WTC11 (cell line): Measurements from ENCODE around the gene CTXN3. TPM values are rescaled to one million over a fixed set of nuclear protein-coding genes. Genes with fewer than 3 reads are reported as not detected.

Experiments used
- ATAC-seq: fragments of 200-7000 bp; cut with Tn5 transposase; 2 replicates; pipeline ENCODE4 v1.10.0; 2021; ENCODE audit warnings: mild to moderate bottlenecking, moderate library complexity
- CTCF ChIA-PET: fragments of 300-600 bp; sonication (Branson Sonifier 250); formaldehyde crosslinking; loops from one replicate; lab custom pipeline; 2021; ENCODE audit warnings: antibody characterized with exemption; lab: Charles Lee
- POLR2A ChIA-PET: fragments of 350-600 bp; sonication (Branson Sonifier 250); formaldehyde crosslinking; loops from one replicate; lab custom pipeline; 2021; ENCODE audit warnings: antibody characterized with exemption; lab: Charles Lee
- DNase-seq: peaks from one replicate; pipeline ENCODE4 v3.0.0; 2021; ENCODE audit warnings: low spot score
- H3K27ac Mint-ChIP-seq: 2 replicates; pipeline ENCODE4 v1.8.0; 2021; ENCODE audit warnings: mixed read lengths
- H3K27me3 Mint-ChIP-seq: 2 replicates; pipeline ENCODE4 v1.8.0; 2021; ENCODE audit warnings: low read depth, mild to moderate bottlenecking, moderate library complexity, mixed read lengths
- H3K36me3 Mint-ChIP-seq: 2 replicates; pipeline ENCODE4 v1.8.0; 2021; ENCODE audit warnings: mixed read lengths
- H3K4me1 Mint-ChIP-seq: 2 replicates; pipeline ENCODE4 v1.8.0; 2022; ENCODE audit warnings: mixed read lengths
- H3K4me3 Mint-ChIP-seq: 2 replicates; pipeline ENCODE4 v1.8.0; 2021; ENCODE audit warnings: mild to moderate bottlenecking, moderate library complexity, mixed read lengths
- H3K9me3 Mint-ChIP-seq: 2 replicates; pipeline ENCODE4 v1.8.0; 2021; ENCODE audit warnings: mixed read lengths
- CBFB ChIP-seq: sonication (generic); formaldehyde crosslinking; IDR thresholded peaks from 2 replicates; pipeline ENCODE4 v1.8.1; 2022; ENCODE audit warnings: mild to moderate bottlenecking, low read depth, missing genetic modification reagents
- CREM ChIP-seq: sonication (generic); formaldehyde crosslinking; IDR thresholded peaks from 2 replicates; pipeline ENCODE4 v1.8.1; 2022; ENCODE audit warnings: mild to moderate bottlenecking, missing genetic modification reagents, moderate library complexity
- ELF4 ChIP-seq: sonication (generic); formaldehyde crosslinking; IDR thresholded peaks from 2 replicates; pipeline ENCODE4 v1.8.1; 2022; ENCODE audit warnings: low read depth, mild to moderate bottlenecking, moderate library complexity, missing genetic modification reagents
- GABPB1 ChIP-seq: sonication (generic); formaldehyde crosslinking; IDR thresholded peaks from 2 replicates; pipeline ENCODE4 v1.8.1; 2023; ENCODE audit warnings: mild to moderate bottlenecking, missing genetic modification reagents
- GTF2I ChIP-seq: fragments of 250-450 bp; sonication (Bioruptor Pico); conservative IDR thresholded peaks from 2 replicates; pipeline ENCODE4 v1.4.0; 2021; ENCODE audit warnings: mild to moderate bottlenecking
- JAZF1 ChIP-seq: fragments of 250-450 bp; sonication (Bioruptor Pico); IDR thresholded peaks from 2 replicates; pipeline ENCODE4 v1.9.0; 2021; ENCODE audit warnings: moderate library complexity, mild to moderate bottlenecking, inconsistent platforms
- MXD4 ChIP-seq: fragments of 250-450 bp; sonication (Bioruptor Pico); IDR thresholded peaks from 2 replicates; pipeline ENCODE4 v1.8.0; 2021; ENCODE audit warnings: mild to moderate bottlenecking, moderate library complexity, borderline replicate concordance
- MYBL2 ChIP-seq: sonication (generic); formaldehyde crosslinking; IDR thresholded peaks from 2 replicates; pipeline ENCODE4 v1.8.1; 2023; ENCODE audit warnings: mild to moderate bottlenecking, moderate library complexity, missing genetic modification reagents
- NR1H2 ChIP-seq: sonication (generic); formaldehyde crosslinking; IDR thresholded peaks from 2 replicates; pipeline ENCODE4 v1.9.0; 2021; ENCODE audit warnings: mild to moderate bottlenecking, moderate library complexity, missing genetic modification reagents
- ZBTB21 ChIP-seq: sonication (generic); formaldehyde crosslinking; IDR thresholded peaks from 2 replicates; pipeline ENCODE4 v1.8.1; 2023; ENCODE audit warnings: mild to moderate bottlenecking, missing genetic modification reagents, borderline replicate concordance
- ZNF219 ChIP-seq: sonication (generic); formaldehyde crosslinking; IDR thresholded peaks from 2 replicates; pipeline ENCODE4 v1.8.0; 2023; ENCODE audit warnings: missing genetic modification reagents, mild to moderate bottlenecking, borderline replicate concordance
- total RNA-seq: library from RNA; stranded (reverse); gene quantifications from 3 replicates; pipeline ENCODE4 v1.2.3, GENCODE V29; 2021
- TF ChIP-seq, protein P1 (sequence below): fragments of 200-600 bp; IDR thresholded peaks from 2 replicates; pipeline ENCODE4 v1.8.0; 2022; ENCODE audit warnings: antibody characterized with exemption
- TF ChIP-seq, protein P2 (sequence below): fragments of 250-450 bp; sonication (Bioruptor Pico); IDR thresholded peaks from 2 replicates; pipeline ENCODE4 v1.9.0; 2021; ENCODE audit warnings: moderate library complexity, mild to moderate bottlenecking, inconsistent platforms, borderline replicate concordance
- TF ChIP-seq, protein P3 (sequence below): sonication (generic); formaldehyde crosslinking; IDR thresholded peaks from 2 replicates; pipeline ENCODE4 v1.8.0; 2022; ENCODE audit warnings: mild to moderate bottlenecking, missing genetic modification reagents
- TF ChIP-seq, protein P4 (sequence below): sonication (generic); formaldehyde crosslinking; IDR thresholded peaks from 2 replicates; pipeline ENCODE4 v1.8.0; 2023; ENCODE audit warnings: missing genetic modification reagents, mild to moderate bottlenecking, borderline replicate concordance
- TF ChIP-seq, protein P5 (sequence below): fragments of 250-450 bp; sonication (Bioruptor Pico); IDR thresholded peaks from 2 replicates; pipeline ENCODE4 v1.9.0; 2021; ENCODE audit warnings: mild to moderate bottlenecking, borderline replicate concordance
- TF ChIP-seq, protein P6 (sequence below): sonication (generic); formaldehyde crosslinking; IDR thresholded peaks from 2 replicates; pipeline ENCODE4 v1.8.1; 2023; ENCODE audit warnings: mild to moderate bottlenecking, missing genetic modification reagents, borderline replicate concordance

Gene CTXN3
- total RNA-seq, 1 experiment from 2014 or later = not detected

DNA sequence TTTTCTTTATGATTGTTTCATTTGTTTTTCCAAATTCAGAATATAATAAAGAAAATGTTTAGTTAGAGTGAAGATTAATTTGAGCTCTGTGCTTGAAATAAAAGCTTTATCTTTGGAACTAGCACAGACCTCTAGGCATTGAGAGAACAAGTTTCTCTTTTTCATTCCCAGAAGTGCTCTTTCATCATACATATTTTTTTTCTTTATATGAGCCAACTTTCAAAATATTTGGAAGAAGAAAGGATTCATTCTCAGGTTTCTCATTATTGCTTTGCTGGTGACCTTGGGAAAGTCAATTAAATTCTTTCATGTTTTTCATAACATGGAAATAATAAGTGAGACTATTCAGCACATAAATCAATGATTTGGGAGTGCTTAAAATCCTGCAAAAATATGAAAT, 16.8 kb downstream of the CTXN3 start:
- DNase-seq (no peak), ATAC-seq (no peak)
- no peak overlapping the region for H3K27ac Mint-ChIP-seq
- no peaks in the 10 kb centered on the region for H3K9me3 Mint-ChIP-seq
- H3K36me3 Mint-ChIP-seq = no peaks in the 10 kb centered on the region
- H3K4me1 Mint-ChIP-seq = peaks cover under 1% of the 10 kb centered on the region
- TF ChIP-seq MXD4 (CRISPR knock-in tag) = no peak
- TF ChIP-seq, protein P1, sequence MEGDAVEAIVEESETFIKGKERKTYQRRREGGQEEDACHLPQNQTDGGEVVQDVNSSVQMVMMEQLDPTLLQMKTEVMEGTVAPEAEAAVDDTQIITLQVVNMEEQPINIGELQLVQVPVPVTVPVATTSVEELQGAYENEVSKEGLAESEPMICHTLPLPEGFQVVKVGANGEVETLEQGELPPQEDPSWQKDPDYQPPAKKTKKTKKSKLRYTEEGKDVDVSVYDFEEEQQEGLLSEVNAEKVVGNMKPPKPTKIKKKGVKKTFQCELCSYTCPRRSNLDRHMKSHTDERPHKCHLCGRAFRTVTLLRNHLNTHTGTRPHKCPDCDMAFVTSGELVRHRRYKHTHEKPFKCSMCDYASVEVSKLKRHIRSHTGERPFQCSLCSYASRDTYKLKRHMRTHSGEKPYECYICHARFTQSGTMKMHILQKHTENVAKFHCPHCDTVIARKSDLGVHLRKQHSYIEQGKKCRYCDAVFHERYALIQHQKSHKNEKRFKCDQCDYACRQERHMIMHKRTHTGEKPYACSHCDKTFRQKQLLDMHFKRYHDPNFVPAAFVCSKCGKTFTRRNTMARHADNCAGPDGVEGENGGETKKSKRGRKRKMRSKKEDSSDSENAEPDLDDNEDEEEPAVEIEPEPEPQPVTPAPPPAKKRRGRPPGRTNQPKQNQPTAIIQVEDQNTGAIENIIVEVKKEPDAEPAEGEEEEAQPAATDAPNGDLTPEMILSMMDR = no peak
- TF ChIP-seq, protein P2, sequence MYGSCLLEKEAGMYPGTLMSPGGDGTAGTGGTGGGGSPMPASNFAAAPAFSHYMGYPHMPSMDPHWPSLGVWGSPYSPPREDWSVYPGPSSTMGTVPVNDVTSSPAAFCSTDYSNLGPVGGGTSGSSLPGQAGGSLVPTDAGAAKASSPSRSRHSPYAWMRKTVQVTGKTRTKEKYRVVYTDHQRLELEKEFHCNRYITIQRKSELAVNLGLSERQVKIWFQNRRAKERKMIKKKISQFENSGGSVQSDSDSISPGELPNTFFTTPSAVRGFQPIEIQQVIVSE (CRISPR knock-in tag) = no peak
- TF ChIP-seq NR1H2 (CRISPR knock-in tag) = no peak
- TF ChIP-seq CBFB (CRISPR knock-in tag) = no peak
- no peak for TF ChIP-seq ELF4 (CRISPR knock-in tag)
- no peak for TF ChIP-seq CREM (CRISPR knock-in tag)
- TF ChIP-seq JAZF1 = no peak
- no peak for TF ChIP-seq ZNF219 (CRISPR knock-in tag)
- no peak for TF ChIP-seq GABPB1 (CRISPR knock-in tag)
- no peak for TF ChIP-seq ZBTB21
- TF ChIP-seq, protein P3, sequence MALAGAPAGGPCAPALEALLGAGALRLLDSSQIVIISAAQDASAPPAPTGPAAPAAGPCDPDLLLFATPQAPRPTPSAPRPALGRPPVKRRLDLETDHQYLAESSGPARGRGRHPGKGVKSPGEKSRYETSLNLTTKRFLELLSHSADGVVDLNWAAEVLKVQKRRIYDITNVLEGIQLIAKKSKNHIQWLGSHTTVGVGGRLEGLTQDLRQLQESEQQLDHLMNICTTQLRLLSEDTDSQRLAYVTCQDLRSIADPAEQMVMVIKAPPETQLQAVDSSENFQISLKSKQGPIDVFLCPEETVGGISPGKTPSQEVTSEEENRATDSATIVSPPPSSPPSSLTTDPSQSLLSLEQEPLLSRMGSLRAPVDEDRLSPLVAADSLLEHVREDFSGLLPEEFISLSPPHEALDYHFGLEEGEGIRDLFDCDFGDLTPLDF (CRISPR knock-in tag) = no peak
- TF ChIP-seq, protein P4, sequence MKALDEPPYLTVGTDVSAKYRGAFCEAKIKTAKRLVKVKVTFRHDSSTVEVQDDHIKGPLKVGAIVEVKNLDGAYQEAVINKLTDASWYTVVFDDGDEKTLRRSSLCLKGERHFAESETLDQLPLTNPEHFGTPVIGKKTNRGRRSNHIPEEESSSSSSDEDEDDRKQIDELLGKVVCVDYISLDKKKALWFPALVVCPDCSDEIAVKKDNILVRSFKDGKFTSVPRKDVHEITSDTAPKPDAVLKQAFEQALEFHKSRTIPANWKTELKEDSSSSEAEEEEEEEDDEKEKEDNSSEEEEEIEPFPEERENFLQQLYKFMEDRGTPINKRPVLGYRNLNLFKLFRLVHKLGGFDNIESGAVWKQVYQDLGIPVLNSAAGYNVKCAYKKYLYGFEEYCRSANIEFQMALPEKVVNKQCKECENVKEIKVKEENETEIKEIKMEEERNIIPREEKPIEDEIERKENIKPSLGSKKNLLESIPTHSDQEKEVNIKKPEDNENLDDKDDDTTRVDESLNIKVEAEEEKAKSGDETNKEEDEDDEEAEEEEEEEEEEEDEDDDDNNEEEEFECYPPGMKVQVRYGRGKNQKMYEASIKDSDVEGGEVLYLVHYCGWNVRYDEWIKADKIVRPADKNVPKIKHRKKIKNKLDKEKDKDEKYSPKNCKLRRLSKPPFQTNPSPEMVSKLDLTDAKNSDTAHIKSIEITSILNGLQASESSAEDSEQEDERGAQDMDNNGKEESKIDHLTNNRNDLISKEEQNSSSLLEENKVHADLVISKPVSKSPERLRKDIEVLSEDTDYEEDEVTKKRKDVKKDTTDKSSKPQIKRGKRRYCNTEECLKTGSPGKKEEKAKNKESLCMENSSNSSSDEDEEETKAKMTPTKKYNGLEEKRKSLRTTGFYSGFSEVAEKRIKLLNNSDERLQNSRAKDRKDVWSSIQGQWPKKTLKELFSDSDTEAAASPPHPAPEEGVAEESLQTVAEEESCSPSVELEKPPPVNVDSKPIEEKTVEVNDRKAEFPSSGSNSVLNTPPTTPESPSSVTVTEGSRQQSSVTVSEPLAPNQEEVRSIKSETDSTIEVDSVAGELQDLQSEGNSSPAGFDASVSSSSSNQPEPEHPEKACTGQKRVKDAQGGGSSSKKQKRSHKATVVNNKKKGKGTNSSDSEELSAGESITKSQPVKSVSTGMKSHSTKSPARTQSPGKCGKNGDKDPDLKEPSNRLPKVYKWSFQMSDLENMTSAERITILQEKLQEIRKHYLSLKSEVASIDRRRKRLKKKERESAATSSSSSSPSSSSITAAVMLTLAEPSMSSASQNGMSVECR (CRISPR knock-in tag) = no peak
- TF ChIP-seq, protein P5, sequence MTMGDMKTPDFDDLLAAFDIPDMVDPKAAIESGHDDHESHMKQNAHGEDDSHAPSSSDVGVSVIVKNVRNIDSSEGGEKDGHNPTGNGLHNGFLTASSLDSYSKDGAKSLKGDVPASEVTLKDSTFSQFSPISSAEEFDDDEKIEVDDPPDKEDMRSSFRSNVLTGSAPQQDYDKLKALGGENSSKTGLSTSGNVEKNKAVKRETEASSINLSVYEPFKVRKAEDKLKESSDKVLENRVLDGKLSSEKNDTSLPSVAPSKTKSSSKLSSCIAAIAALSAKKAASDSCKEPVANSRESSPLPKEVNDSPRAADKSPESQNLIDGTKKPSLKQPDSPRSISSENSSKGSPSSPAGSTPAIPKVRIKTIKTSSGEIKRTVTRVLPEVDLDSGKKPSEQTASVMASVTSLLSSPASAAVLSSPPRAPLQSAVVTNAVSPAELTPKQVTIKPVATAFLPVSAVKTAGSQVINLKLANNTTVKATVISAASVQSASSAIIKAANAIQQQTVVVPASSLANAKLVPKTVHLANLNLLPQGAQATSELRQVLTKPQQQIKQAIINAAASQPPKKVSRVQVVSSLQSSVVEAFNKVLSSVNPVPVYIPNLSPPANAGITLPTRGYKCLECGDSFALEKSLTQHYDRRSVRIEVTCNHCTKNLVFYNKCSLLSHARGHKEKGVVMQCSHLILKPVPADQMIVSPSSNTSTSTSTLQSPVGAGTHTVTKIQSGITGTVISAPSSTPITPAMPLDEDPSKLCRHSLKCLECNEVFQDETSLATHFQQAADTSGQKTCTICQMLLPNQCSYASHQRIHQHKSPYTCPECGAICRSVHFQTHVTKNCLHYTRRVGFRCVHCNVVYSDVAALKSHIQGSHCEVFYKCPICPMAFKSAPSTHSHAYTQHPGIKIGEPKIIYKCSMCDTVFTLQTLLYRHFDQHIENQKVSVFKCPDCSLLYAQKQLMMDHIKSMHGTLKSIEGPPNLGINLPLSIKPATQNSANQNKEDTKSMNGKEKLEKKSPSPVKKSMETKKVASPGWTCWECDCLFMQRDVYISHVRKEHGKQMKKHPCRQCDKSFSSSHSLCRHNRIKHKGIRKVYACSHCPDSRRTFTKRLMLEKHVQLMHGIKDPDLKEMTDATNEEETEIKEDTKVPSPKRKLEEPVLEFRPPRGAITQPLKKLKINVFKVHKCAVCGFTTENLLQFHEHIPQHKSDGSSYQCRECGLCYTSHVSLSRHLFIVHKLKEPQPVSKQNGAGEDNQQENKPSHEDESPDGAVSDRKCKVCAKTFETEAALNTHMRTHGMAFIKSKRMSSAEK = no peak
- no peak for TF ChIP-seq MYBL2 (CRISPR knock-in tag)
- TF ChIP-seq GTF2I = no peak
- TF ChIP-seq, protein P6, sequence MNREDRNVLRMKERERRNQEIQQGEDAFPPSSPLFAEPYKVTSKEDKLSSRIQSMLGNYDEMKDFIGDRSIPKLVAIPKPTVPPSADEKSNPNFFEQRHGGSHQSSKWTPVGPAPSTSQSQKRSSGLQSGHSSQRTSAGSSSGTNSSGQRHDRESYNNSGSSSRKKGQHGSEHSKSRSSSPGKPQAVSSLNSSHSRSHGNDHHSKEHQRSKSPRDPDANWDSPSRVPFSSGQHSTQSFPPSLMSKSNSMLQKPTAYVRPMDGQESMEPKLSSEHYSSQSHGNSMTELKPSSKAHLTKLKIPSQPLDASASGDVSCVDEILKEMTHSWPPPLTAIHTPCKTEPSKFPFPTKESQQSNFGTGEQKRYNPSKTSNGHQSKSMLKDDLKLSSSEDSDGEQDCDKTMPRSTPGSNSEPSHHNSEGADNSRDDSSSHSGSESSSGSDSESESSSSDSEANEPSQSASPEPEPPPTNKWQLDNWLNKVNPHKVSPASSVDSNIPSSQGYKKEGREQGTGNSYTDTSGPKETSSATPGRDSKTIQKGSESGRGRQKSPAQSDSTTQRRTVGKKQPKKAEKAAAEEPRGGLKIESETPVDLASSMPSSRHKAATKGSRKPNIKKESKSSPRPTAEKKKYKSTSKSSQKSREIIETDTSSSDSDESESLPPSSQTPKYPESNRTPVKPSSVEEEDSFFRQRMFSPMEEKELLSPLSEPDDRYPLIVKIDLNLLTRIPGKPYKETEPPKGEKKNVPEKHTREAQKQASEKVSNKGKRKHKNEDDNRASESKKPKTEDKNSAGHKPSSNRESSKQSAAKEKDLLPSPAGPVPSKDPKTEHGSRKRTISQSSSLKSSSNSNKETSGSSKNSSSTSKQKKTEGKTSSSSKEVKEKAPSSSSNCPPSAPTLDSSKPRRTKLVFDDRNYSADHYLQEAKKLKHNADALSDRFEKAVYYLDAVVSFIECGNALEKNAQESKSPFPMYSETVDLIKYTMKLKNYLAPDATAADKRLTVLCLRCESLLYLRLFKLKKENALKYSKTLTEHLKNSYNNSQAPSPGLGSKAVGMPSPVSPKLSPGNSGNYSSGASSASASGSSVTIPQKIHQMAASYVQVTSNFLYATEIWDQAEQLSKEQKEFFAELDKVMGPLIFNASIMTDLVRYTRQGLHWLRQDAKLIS = no peak
- no peak overlapping the region for H3K4me3 Mint-ChIP-seq
- no peaks in the 10 kb centered on the region for H3K27me3 Mint-ChIP-seq
- POLR2A ChIA-PET = no interaction called here
- CTCF ChIA-PET = interaction anchor here (1.0 kb wide), 1 partner anchor 200 kb away, joined by 3 read pairs; no protein-coding TSS in a partner anchor
